Left renal pelvis (tissue), 4 donors: Measurements from ENCODE around the gene WWC2. TPM values are rescaled to one million over a fixed set of nuclear protein-coding genes. Genes with fewer than 3 reads are reported as not detected.
A peak's percentile ranks its signal among the peaks of the same experiment; 100 is the strongest.
"Not testable (repeated sequence)": the region's sequence is repeated elsewhere in the genome, so short reads cannot be mapped to it uniquely, and the experiment has no call there.

Experiments
- DNase-seq, 4 donors: peaks; one replicate each; pipeline ENCODE4 v3.0.0-alpha.2; 2013; ENCODE audit warnings: low read depth in 4 of 4, low spot score in 3 of 4
- polyA plus RNA-seq, 4 donors: library from polyadenylated mRNA; unstranded; fragments of 120-200 nt; gene quantifications; one replicate each; pipeline ENCODE4 v1.2.1, GENCODE V29; 2013; ENCODE audit not compliant: insufficient read length in 4 of 4

The WWC2 gene
- polyA plus RNA-seq, 4 donors: 40.0 to 60.5 (median 59.1) TPM

DNA sequence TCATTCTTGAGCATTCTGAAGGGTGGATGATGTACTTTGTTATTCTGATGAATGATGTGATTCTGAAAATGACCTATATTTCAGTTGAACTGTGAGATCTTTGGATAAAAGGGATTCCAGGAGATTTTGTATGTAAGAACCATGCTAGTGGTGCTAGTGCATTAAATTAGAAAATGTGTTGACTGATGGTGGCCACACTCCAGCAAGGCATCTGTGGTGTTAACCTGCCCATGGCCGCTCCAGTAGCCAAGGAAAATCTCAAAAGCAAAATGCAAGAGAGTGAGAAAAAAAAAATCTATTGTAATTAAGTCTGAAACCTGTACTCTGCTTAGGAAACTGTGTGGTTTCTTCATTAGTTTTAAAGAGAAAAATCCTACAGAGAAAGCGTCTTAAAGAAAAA lies 93.5 kb downstream of the WWC2 start:
- DNase-seq: no peak

- not testable (repeated sequence) for DNase-seq
Measured at GRCh38 chr4:183193730-183194338, 94.8 kb downstream of the WWC2 start.

DNA sequence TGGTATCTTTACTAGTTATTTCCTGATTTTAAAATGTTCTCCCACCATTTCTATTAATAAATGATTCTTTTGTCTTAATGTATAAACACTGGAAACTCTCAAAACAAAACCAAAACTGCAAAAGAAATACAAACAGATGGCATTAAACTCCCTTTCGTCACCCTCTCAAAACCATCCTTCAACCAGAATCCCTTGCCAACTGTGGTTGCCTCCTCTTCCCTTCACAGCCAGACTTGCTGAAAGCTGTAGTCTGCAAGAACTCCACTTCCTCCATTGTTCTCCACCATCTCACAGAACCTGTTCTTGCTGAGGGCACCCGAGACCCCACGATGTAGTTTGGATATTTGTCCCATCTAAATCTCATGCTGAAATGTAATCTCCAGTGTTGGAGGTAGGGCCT lies 96.5 kb downstream of the WWC2 start:
- no peak for DNase-seq

DNA sequence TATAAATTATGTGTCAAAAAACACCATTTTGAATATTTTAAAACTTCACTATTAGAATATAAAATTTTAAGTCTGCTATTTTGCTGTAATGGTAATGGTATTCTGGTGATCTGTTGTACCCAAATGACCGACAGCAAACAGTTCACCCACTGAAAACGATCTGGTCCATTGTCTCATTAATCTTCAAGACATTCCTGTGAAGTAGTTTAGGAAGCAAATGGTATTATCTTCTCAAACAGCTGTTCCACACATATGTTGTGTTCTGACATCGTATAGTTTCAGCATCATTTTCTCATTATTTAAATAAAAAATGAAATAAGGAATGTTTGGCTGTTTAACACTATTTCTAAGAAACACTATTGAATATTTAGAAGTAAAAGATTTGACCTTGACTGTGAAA lies 98.1 kb downstream of the WWC2 start:
- DNase-seq: no peak

GRCh38 chr4:183200453-183200852 lies 101.4 kb downstream of the WWC2 start:
- DNase-seq: no peak

DNA sequence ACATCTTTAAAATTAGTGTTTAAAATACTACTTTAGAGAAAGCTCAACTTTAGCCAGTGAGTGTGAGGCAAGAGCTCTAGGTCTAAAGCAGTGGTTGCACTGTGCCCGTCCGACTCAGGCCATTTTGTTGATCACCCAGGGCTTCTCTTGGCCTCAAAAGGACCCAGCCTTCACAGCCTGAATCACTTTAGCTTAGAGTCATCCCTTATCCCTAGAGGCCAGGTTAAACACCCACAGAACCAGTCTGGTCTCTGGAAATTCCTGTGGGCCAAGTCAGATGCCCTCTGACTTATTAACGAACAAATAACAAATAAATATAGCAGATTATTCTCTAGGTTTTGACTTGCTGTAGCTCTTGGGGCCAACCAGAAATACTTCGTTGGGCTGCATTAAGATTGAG lies 102.3 kb downstream of the WWC2 start:
- DNase-seq: no peak

GRCh38 chr4:183202523-183202922 lies 103.5 kb downstream of the WWC2 start:
- no peak for DNase-seq

DNA sequence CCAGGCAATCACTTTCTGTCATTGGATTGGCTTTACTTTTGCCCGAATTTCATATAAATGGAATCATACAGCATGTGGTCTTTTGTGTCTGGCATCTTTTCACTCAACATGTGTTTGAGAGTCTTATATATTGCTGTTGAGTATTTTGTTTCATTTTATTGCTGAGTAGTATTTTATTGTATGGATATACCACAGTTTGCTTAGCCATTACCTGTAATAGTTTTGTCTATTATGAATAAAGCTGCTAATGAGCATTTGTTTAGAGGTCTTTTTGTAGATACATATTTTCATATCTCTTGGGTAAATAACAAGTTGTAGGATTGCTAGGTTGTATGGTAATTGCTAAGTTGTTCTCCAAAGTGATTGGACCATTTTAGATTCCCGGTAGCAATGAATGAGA lies 105.7 kb downstream of the WWC2 start:
- no peak for DNase-seq

DNA sequence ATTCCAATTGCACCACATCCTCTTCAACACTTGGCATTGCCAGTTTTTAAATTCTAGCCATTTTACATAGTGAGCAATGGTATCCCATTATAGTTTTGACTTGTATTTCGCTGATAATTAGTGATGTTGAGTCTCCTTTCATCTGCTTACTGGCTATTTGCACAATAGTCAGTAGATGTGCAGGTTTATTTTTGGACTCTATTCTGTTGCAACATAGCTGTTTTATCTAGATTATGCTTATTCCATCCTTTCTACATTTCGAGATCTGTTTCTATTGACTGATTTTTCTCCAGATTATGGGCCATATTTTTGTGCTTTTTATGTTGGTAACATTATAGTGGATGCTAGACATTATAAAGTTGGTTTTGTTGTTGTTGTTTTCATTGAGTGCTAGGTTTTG lies 106.1 kb downstream of the WWC2 start:
- no peak for DNase-seq

DNA sequence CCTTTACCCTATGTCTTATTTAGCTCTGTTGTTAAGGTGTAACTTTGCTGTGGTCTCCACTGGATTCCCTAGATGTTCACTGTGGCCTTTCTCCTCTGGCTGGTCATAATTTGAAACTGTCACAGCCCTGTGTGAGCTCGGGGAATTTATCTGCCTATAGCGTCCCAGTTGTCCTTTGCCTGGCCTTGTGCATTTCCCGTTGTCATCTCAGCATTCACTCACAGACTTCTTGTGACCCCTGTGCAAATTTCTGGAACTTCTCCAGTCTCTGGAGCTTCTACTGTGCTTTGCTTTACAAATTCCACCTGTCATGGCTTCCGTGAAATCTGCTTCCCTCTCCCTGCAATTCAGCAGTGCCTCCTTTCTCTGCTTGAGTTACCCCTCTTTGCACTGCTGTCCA lies 106.7 kb downstream of the WWC2 start:
- DNase-seq: peak; percentile 27 to 35 (median 35)

- DNase-seq: no peak
Measured at GRCh38 chr4:183211533-183211932, 112.5 kb downstream of the WWC2 start.

DNA sequence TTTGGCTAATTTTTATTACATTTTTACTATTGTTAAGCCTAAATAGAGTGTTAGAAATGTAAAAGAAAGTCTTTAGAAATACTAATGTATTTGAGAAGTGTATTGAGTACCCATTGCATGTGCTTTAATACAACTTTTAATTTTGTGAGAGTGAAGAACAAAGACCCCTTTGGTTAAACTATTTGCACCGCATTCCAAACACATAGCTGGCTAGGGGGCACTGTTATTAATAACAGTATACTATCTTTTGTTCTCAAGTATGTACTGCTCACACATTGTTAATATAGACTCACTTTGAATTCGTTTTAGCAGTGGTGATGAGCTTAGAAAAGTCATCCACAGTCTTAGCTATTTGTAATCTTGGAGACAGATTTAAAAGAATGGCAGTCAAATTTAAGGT lies 114.9 kb downstream of the WWC2 start:
- DNase-seq: no peak

GRCh38 chr4:183214912-183215488 lies 115.9 kb downstream of the WWC2 start:
- DNase-seq: no peak

GRCh38 chr4:183220236-183220635 lies 121.2 kb downstream of the WWC2 start:
- DNase-seq: no peak

DNA sequence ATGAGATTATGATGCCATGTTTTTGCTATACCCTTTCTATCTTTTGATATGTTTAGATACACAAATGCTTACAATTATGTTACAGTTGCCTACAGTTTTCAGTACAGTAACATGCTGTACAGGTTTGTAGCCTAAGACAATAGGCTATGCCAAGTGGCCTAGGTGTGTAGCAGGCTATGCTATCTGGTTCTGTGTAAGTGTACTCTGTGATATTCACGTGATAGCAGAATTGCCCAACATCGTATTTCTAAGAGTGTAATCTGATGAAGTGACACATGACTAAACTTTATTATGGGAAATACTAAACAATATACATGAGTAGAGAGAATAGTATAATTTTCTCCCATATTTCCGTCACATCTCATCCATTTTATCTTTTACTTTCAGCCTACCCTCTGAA lies 124.0 kb downstream of the WWC2 start:
- no peak for DNase-seq

GRCh38 chr4:183229397-183229796 lies 130.3 kb downstream of the WWC2 start:
- DNase-seq: no peak

DNA sequence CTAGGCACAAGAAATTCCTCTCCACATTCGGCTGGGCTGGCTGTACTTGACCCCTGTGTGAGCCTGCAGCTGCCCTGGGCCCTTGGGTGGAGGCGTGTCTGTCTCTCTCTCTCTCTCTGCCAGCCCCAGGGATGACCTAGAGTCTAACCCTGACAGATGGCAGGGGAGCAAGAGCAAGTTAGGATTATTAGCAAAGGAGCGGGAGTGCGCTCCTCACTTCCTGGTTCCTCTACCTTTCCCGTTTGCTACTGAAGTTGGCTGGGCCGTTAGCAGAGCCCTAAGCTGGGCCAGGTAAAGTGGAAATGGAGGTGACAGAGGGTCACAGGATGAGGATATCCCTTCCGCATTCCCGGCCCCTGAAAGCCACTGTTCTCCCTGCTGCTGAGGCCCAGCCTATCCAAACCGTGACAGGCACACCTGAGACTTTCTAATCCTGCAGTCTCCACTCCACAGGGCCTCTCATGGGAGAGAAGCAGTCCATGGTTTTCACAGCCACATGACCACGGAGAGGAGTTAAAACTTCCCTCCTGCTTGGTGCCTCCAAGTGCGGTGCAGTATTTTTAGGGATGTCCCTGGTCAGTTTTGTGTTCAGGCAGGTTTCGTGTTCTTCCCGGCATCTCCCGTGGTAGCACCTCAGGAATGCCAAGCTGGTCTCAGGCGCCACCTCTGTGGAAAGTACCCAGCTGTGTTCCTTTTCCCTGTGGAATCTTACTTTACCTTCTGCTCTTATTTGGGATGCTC lies 141.7 kb downstream of the WWC2 start:
- no peak for DNase-seq

GRCh38 chr4:183241322-183241640 lies 142.2 kb downstream of the WWC2 start:
- no peak for DNase-seq

DNA sequence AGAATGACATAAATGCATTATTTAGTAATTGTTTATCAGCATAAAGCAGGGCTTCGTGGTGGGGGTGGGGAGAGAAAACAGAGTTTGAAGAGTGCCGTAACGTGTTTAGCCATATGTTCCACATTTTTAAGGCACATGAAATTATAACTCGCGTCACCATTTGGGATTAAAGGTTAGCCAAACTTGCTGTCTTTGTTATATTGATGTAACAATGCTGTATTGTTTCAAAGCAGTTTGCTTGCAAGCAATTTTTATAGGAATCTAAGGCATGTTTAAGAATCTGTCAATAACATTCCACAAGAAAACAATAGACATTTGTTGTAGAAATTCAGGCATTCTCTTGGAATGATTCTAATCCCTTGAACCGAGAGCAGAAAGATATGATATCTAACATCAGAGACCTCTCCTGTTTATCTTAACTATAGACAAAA lies 142.7 kb downstream of the WWC2 start:
- DNase-seq: no peak

DNA sequence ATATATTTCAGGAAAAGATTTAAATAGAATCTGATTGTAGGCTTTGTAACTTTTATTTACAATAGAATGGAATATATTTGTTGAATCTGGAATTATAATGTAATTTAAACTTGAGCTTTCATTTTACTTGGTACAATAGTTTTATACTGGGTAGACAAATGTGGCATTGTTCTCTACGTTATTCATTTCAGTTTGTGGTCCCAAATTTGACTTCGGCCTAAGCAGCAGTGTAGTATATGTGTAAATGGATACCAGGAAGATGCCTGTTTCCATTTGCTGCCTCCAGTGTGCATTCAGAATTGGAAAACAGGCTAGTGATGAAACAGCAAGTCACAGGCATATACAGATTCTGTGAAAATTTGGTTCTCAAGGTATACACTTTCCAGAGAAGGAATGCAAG lies 143.2 kb downstream of the WWC2 start:
- no peak for DNase-seq

DNA sequence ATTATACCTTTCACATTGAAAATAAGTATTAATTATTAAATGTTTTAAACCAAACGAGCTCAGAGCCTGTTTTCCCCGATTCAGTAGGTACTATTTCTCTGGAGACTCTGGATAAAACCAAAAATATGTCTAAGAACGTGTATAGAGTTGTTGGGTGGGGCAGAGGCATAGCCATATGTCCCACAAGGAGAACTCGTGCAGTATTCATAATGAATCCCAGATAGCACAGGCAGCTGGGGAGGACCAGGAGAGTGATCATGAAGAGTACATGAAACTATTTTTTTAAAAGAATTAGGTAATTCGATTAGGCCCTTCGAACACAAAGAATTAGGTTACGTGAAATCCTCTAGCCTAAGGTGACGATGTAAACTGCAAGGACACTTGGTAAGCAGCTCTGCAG lies 145.0 kb downstream of the WWC2 start:
- DNase-seq: no peak

DNA sequence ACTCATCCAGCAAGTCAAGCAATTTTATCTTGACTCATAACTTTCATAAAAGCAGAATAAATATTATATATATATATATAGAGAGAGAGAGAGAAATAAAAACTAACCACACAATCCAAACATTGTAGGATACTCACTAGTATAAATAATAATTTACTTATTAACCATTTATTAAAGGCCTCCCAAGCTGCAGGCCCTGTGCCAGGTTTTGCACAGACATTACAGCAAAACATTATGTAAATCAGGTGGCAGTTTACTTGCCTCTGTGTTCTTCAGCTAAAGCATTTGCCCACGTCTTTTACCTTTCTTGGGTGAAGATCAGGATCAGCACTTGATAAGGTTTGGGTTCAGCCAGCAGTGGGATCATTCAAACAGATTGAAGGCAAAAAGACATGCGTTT lies 145.4 kb downstream of the WWC2 start:
- DNase-seq: no peak
